ENCODE results near the gene CASP14. TPM values are rescaled to one million over a fixed set of nuclear protein-coding genes. Genes with fewer than 3 reads are reported as not detected.
"Not testable (repeated sequence)": the region's sequence is repeated elsewhere in the genome, so short reads cannot be mapped to it uniquely, and the experiment has no call there.

Gene CASP14
- total RNA-seq, 6 experiments from 2014 or later, result not detected

DNA sequence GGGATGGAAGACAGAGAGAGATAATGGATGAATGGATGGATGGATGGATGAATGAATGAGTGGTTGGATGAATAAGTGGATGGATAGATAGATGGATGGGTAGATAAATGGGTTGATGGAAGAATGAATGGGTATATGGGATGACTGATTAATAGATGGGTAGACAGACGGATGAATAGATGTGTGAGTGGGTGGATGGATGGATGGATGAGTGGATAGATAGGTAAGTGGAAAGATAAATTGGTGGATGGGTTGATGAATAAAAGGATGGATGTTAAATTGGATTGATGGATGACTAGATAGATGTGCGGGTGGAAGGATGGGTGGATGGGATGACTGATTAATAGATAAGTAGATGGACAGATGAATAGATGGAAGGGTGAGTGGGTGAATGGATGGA is 1.4 kb downstream of the CASP14 start:
- no peaks in the 10 kb centered on the region for H3K4me1 ChIP-seq
- 63% methylated on average over 2 of the region's 2 CpGs for WGBS (ENCODE audit: insufficient coverage, low coverage, low lambda C conversion rate, missing lambda C conversion rate)
- H3K27ac ChIP-seq, result no peak overlapping the region
- ATAC-seq (no peak), DNase-seq (no peak)
- H3K4me3 ChIP-seq, result no peak overlapping the region
- H3K27me3 ChIP-seq, result no peaks in the 10 kb centered on the region
- H3K9me3 ChIP-seq, result no peaks in the 10 kb centered on the region
- no peaks in the 10 kb centered on the region for H3K36me3 ChIP-seq
- intact Hi-C loops (cut with DNase I), result no loop called here
- no peak for TF ChIP-seq POLR2A (IDR thresholded peaks at IDR 0.05)

DNA sequence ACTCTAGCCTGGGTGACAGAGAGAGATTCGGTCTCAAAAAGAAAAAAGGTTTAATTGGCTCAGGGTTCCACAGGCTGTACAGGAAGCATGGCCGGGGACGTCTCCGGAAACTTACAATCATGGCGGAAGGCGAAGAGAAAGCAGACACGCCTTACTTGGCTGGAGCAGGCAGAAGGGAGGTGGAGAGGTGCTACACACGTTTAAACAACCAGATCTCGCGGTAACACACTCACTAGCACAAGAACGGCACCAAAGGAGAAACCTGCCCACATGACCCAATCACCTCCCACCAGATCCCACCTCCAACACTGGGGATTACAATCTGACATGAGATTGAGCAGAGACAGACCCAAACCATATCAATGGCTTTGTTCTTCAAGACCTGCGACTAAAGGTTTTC is 12.8 kb downstream of the CASP14 start:
- H3K27me3 ChIP-seq, result no peaks in the 10 kb centered on the region
- TF ChIP-seq, protein P1, sequence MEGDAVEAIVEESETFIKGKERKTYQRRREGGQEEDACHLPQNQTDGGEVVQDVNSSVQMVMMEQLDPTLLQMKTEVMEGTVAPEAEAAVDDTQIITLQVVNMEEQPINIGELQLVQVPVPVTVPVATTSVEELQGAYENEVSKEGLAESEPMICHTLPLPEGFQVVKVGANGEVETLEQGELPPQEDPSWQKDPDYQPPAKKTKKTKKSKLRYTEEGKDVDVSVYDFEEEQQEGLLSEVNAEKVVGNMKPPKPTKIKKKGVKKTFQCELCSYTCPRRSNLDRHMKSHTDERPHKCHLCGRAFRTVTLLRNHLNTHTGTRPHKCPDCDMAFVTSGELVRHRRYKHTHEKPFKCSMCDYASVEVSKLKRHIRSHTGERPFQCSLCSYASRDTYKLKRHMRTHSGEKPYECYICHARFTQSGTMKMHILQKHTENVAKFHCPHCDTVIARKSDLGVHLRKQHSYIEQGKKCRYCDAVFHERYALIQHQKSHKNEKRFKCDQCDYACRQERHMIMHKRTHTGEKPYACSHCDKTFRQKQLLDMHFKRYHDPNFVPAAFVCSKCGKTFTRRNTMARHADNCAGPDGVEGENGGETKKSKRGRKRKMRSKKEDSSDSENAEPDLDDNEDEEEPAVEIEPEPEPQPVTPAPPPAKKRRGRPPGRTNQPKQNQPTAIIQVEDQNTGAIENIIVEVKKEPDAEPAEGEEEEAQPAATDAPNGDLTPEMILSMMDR (IDR thresholded peaks at IDR 0.05), result no peak
- no peak for TF ChIP-seq POLR2A (IDR thresholded peaks at IDR 0.05)
- no peaks in the 10 kb centered on the region for H3K4me1 ChIP-seq
- no peak overlapping the region for H3K4me3 ChIP-seq
- no peak for DNase-seq
- WGBS (ENCODE audit: insufficient coverage, low coverage, low lambda C conversion rate, missing lambda C conversion rate), result 73% methylated on average over 9 of the region's 12 CpGs
- H3K27ac ChIP-seq, result no peak overlapping the region
- no peak for ATAC-seq
- H3K36me3 ChIP-seq, result no peaks in the 10 kb centered on the region
- intact Hi-C loops (cut with DNase I), result no loop called here
- H3K9me3 ChIP-seq, result no peaks in the 10 kb centered on the region

DNA sequence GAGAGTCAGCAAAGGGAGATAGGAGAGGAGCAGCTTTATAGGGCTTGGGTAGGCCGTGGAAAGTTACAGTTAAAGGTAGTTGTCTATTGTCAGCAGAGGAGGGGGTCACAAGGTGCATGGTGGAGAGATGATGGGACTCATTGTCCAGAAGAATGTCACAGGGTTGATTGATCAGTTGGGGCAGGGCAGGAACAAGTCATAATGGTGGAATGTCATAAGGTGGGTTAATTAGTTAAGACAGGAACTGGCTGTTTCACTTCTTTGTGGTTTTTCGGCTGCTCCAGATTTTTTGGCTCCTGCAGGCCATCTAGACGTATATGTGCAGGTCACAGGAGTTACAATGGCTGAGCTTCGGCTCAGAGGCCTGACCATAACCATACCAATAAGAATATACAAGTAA is 21.1 kb downstream of the CASP14 start:
- intact Hi-C loops (cut with DNase I); DNase-seq; H3K4me3 ChIP-seq; H3K27me3 ChIP-seq; H3K9me3 ChIP-seq; ATAC-seq; H3K36me3 ChIP-seq; H3K27ac ChIP-seq; H3K4me1 ChIP-seq: not testable (repeated sequence)
- WGBS (ENCODE audit: insufficient coverage, low coverage, low lambda C conversion rate, missing lambda C conversion rate), result 45% methylated on average over 3 of the region's 4 CpGs

DNA sequence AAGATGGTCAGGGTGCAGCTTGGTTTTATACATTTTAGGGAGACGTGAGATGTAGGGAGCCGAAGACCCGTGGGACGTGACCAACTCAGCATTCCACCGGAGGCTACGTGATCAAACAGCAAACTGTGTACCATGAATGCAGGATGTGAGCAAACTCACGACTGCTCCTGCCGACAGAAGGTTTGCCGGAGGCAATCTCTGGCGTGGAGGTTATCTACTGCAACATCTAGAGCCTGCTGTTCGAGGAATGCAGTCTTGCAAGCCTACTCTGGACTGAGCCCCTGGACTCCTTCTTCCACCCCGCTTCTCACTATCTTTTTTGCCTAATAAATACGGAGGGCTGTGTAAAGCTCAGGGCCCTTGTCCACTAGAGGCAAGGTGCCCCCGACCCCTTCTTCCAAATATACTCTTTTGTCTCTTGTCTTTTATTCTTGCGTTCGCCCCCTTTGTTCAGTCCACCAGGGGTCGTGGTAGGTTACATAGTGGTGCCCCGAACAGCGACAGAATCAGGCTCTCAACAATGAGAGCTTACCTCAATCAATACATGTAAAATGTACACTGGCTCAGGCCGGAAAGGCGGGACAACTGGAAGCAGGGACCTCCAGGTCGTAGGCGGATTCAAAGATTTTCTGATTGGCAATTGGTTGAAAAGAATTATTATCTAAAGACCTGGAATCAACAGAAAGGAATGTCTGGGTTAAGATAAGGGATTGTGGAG is 23.8 kb downstream of the CASP14 start:
- no peak for DNase-seq
- H3K27me3 ChIP-seq, result no peaks in the 10 kb centered on the region
- no peaks in the 10 kb centered on the region for H3K9me3 ChIP-seq
- H3K27ac ChIP-seq, result no peak overlapping the region
- no peaks in the 10 kb centered on the region for H3K4me1 ChIP-seq
- no peaks in the 10 kb centered on the region for H3K36me3 ChIP-seq
- TF ChIP-seq POLR2A (IDR thresholded peaks at IDR 0.05), result no peak
- TF ChIP-seq, protein P1 (IDR thresholded peaks at IDR 0.05), result no peak
- H3K4me3 ChIP-seq, result no peak overlapping the region
- intact Hi-C loops (cut with DNase I), result no loop called here
- WGBS (ENCODE audit: insufficient coverage, low coverage, low lambda C conversion rate, missing lambda C conversion rate), result 42% methylated on average over 16 of the region's 23 CpGs
- ATAC-seq, result no peak

DNA sequence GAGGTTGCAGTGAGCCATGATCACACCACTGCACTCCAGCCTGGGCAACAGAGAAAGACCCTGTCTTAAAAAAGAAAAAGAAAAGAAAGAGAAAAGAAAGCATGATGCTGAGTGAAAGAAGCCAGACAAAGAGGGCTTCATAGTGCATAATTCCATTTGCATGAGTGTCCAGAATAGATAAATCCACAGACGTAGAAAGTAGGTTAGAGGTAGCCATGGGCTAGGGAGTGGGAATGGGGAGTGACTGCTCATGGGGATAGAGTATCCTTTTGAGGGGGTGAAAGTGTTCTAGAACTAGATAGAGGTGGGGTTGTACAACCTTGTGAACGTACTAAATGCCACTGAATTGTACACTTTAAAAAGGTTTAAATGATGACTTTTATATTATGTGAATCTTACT is 25.1 kb downstream of the CASP14 start:
- TF ChIP-seq POLR2A (IDR thresholded peaks at IDR 0.05), result no peak
- TF ChIP-seq, protein P1 (IDR thresholded peaks at IDR 0.05), result no peak
- no peaks in the 10 kb centered on the region for H3K9me3 ChIP-seq
- no peaks in the 10 kb centered on the region for H3K27me3 ChIP-seq
- 45% methylated on average over 2 of the region's 2 CpGs for WGBS (ENCODE audit: insufficient coverage, low coverage, low lambda C conversion rate, missing lambda C conversion rate)
- H3K4me1 ChIP-seq, result no peaks in the 10 kb centered on the region
- intact Hi-C loops (cut with DNase I), result no loop called here
- DNase-seq (no peak), ATAC-seq (no peak)
- no peak overlapping the region for H3K27ac ChIP-seq
- H3K36me3 ChIP-seq, result no peaks in the 10 kb centered on the region
- no peak overlapping the region for H3K4me3 ChIP-seq

All from right lobe of liver (tissue), 6 donors.